HepG2 (cell line): Measurements from ENCODE around the gene ABHD17A. TPM values are rescaled to one million over a fixed set of nuclear protein-coding genes. Genes with fewer than 3 reads are reported as not detected.
A peak's percentile ranks its signal among the peaks of the same experiment; 100 is the strongest.

Experiments used
- ARID4A ChIP-seq: sonication (generic); formaldehyde crosslinking; IDR thresholded peaks from 2 replicates; pipeline ENCODE4 v1.5.0; 2020; ENCODE audit warnings: mild to moderate bottlenecking, missing genetic modification reagents, borderline replicate concordance
- CBFB ChIP-seq: sonication (generic); formaldehyde crosslinking; IDR thresholded peaks from 2 replicates; pipeline ENCODE4 v1.4.0; 2020; ENCODE audit warnings: missing genetic modification reagents
- CREB1 ChIP-seq, 2 experiments: fragments of 450-650 bp in 1 of 2; IDR thresholded peaks; 2 replicates each; pipeline ENCODE4 v1.6.1; 2016 to 2017; ENCODE audit warnings: control low read depth in 1 of 2, mild to moderate bottlenecking in 1 of 2, missing compliant biosample characterization in 1 of 2, missing genetic modification characterization in 1 of 2
- HNF1A ChIP-seq, 2 experiments: sonication (generic) in 1 of 2; formaldehyde crosslinking in 1 of 2; IDR thresholded peaks; 2 replicates each; pipeline versions ENCODE4 v1.4.0 to v1.6.1; 2016 to 2020; ENCODE audit warnings: borderline replicate concordance in 1 of 2, low read depth in 1 of 2, mild to moderate bottlenecking in 1 of 2, missing genetic modification reagents in 1 of 2
- MAFG ChIP-seq: sonication (generic); formaldehyde crosslinking; IDR thresholded peaks from 2 replicates; pipeline ENCODE4 v1.5.1; 2020; ENCODE audit warnings: mild to moderate bottlenecking, missing genetic modification reagents
- NR2F1 ChIP-seq, 2 experiments: fragments of 450-650 bp in 1 of 2; formaldehyde crosslinking in 1 of 2; IDR thresholded peaks; 2 replicates each; pipeline versions ENCODE4 v1.5.0 to v1.6.1; 2016 to 2020; ENCODE audit warnings: mild to moderate bottlenecking in 1 of 2, missing compliant biosample characterization in 1 of 2, missing genetic modification reagents in 1 of 2, moderate library complexity in 1 of 2
- SALL1 ChIP-seq: sonication (generic); formaldehyde crosslinking; IDR thresholded peaks from 2 replicates; pipeline ENCODE4 v1.8.0; 2022; ENCODE audit warnings: mild to moderate bottlenecking, missing genetic modification reagents
- SOX13 ChIP-seq, 3 experiments: fragments of 450-650 bp in 1 of 3; sonication (generic) in 1 of 3; formaldehyde crosslinking in 1 of 3; IDR thresholded peaks in 2 of 3; conservative IDR thresholded peaks in 1 of 3; 2 replicates each; pipeline versions ENCODE4 v1.5.0 to v1.6.1; 2016 to 2020; ENCODE audit warnings: antibody characterized with exemption in 1 of 3, mild to moderate bottlenecking in 1 of 3, missing compliant biosample characterization in 1 of 3, missing genetic modification reagents in 1 of 3, moderate library complexity in 1 of 3
- SRSF1 ChIP-seq: fragments of 200-400 bp; formaldehyde crosslinking; optimal IDR thresholded peaks from 2 replicates; pipeline ENCODE3; 2017; ENCODE audit warnings: mild to moderate bottlenecking, low read depth, low read length, moderate library complexity
- ZBTB49 ChIP-seq: sonication (generic); formaldehyde crosslinking; IDR thresholded peaks from 2 replicates; pipeline ENCODE4 v1.4.0; 2020; ENCODE audit warnings: missing genetic modification reagents, borderline replicate concordance
- ZFP36 ChIP-seq: fragments of 150-350 bp; IDR thresholded peaks from 2 replicates; pipeline ENCODE4 v1.6.1; 2018; ENCODE audit warnings: borderline replicate concordance, low read length, low read depth; ENCODE audit not compliant: partially characterized antibody
- ZNF30 ChIP-seq: sonication (generic); formaldehyde crosslinking; IDR thresholded peaks from 2 replicates; pipeline ENCODE4 v1.5.0; 2020; ENCODE audit warnings: mild to moderate bottlenecking, missing genetic modification reagents
- ZNF496 ChIP-seq: sonication (generic); formaldehyde crosslinking; IDR thresholded peaks from 2 replicates; pipeline ENCODE4 v1.8.1; 2023; ENCODE audit warnings: mild to moderate bottlenecking, moderate library complexity, missing genetic modification reagents; ENCODE audit not compliant: insufficient replicate concordance
- ZNF546 ChIP-seq: sonication (generic); formaldehyde crosslinking; conservative IDR thresholded peaks from 2 replicates; pipeline ENCODE4 v1.8.1; 2023; ENCODE audit warnings: mild to moderate bottlenecking, missing genetic modification reagents
- ZNF563 ChIP-seq: sonication (generic); formaldehyde crosslinking; IDR thresholded peaks from 2 replicates; pipeline ENCODE4 v1.8.0; 2022; ENCODE audit warnings: mild to moderate bottlenecking, moderate library complexity, missing genetic modification reagents
- ZNF672 ChIP-seq: sonication (generic); formaldehyde crosslinking; IDR thresholded peaks from 2 replicates; pipeline ENCODE4 v1.8.1; 2022; ENCODE audit warnings: missing genetic modification reagents
- polyA plus RNA-seq, 8 experiments: library from polyadenylated mRNA; depleted of rRNA in 3 of 8; stranded (reverse) in 7 of 8; unstranded in 1 of 8; fragments of >200 nt; fragmentation: Illumina TruSeq in 4 of 8; extraction: Trizol in 4 of 8; gene quantifications; 2 replicates each; pipeline versions ENCODE4 v1.2.1 to v1.2.3, GENCODE V29; 2011 to 2016; ENCODE audit warnings: low read depth in 4 of 8, missing spikeins in 1 of 8, mixed read lengths in 1 of 8; ENCODE audit not compliant: insufficient read depth in 1 of 8
- total RNA-seq, 5 experiments: library from RNA; depleted of rRNA; stranded (reverse); fragments of >200 nt; fragmentation: Illumina TruSeq; extraction: Trizol; gene quantifications; 2 replicates each; pipeline ENCODE4 v1.2.3, GENCODE V29; 2016; ENCODE audit warnings: low read depth in 1 of 5

Gene ABHD17A
- total and polyA plus RNA-seq, 2 of the 13 experiments (the other 11 are each of a cell fraction or from before 2014, with no cell fraction given) = 27.7 to 40.8 TPM

GRCh38 chr19:1847684-1848398 is 37.5 kb downstream of the ABHD17A start (continued):
- TF ChIP-seq CBFB (no peak; the same call in 1 of the 2 replicates), ZNF672 (CRISPR knock-in tag) (no peak), ZNF546 (CRISPR knock-in tag) (no peak), SRSF1 (no peak), NR2F1 (CRISPR knock-in tag; IDR thresholded peaks at IDR 0.05) (no peak), SOX13 (IDR thresholded peaks at IDR 0.05) (no peak), SOX13 (CRISPR knock-in tag; conservative IDR thresholded peaks at IDR 0.05 in 1 of 2, IDR thresholded peaks at IDR 0.05 in 1 of 2) (no peak), SALL1 (peak; percentile 40; the same call in 1 of the 2 replicates), ZFP36 (no peak), ZBTB49 (CRISPR knock-in tag) (no peak), MAFG (CRISPR knock-in tag) (no peak), ZNF496 (CRISPR knock-in tag) (no peak), HNF1A (IDR thresholded peaks at IDR 0.05; ENCODE audit: low read depth) (no peak), HNF1A (CRISPR knock-in tag; IDR thresholded peaks at IDR 0.05; ENCODE audit: borderline replicate concordance) (peak; percentile 16; the same call in 1 of the 2 replicates), ZNF563 (peak; percentile 75; the same call in 1 of the 2 replicates), CREB1 (IDR thresholded peaks at IDR 0.05) (0 out of 2 replicates have a peak, but pooled peaks have one; percentile 50), CREB1 (CRISPR knock-in tag; IDR thresholded peaks at IDR 0.05) (peak; percentile 60; the same call in 1 of the 2 replicates), ARID4A (CRISPR knock-in tag) (peak; percentile 63; the same call in 1 of the 2 replicates), ZNF30 (CRISPR knock-in tag) (no peak)
